Stomach (tissue), 9 donors: ENCODE measurements around the gene TBRG1. TPM values are rescaled to one million over a fixed set of nuclear protein-coding genes. Genes with fewer than 3 reads are reported as not detected.
"Not testable (repeated sequence)": the region's sequence is repeated elsewhere in the genome, so short reads cannot be mapped to it uniquely, and the experiment has no call there.

ENCODE experiments used
- DNase-seq, 2 donors: peaks; one replicate each; pipeline versions ENCODE4 v3.0.0 to v3.0.0-alpha.2; 2013 to 2019
- H3K27ac ChIP-seq, 5 donors: fragments of 200-600 bp in 4 of 5; sonication (generic) in 4 of 5; one replicate each; pipeline ENCODE4 v1.5.1; 2013 to 2019; ENCODE audit warnings: mild to moderate bottlenecking in 1 of 5, moderate library complexity in 1 of 5
- H3K27me3 ChIP-seq, 3 donors: fragments of 200-600 bp; sonication (generic); one replicate each; pipeline ENCODE4 v1.5.1; 2017 to 2019; ENCODE audit warnings: mixed run types in 1 of 3
- H3K36me3 ChIP-seq, 4 donors: fragments of 200-600 bp; sonication (generic); 1 replicate in 3 of 4; 2 replicates in 1 of 4; pipeline ENCODE4 v1.5.1; 2016 to 2019
- H3K4me1 ChIP-seq, 4 donors: fragments of 200-600 bp; sonication (generic); one replicate each; pipeline ENCODE4 v1.5.1; 2016 to 2019
- H3K4me3 ChIP-seq, 4 donors: fragments of 200-600 bp; sonication (generic) in 3 of 4; one replicate each; pipeline ENCODE4 v1.5.1; 2016 to 2019; ENCODE audit warnings: mild to moderate bottlenecking in 1 of 4
- H3K9me3 ChIP-seq, 4 donors: fragments of 200-600 bp; sonication (generic); one replicate each; pipeline ENCODE4 v1.5.1; 2016 to 2019
- CTCF ChIP-seq, 7 experiments: fragments of 450-650 bp in 4 of 7; fragments of 200-600 bp in 3 of 7; sonication (generic) in 3 of 7; IDR thresholded peaks; one replicate each; pipeline ENCODE4 v1.5.1; 2016 to 2019; ENCODE audit warnings: antibody characterized with exemption in 7 of 7, control low read depth in 2 of 7, mild to moderate bottlenecking in 1 of 7
- EP300 ChIP-seq: sonication (generic); formaldehyde crosslinking; IDR thresholded peaks from one replicate; pipeline ENCODE4 v1.6.1; 2017; ENCODE audit warnings: antibody characterized with exemption
- POLR2A ChIP-seq, 4 donors: fragments of 450-650 bp; IDR thresholded peaks; one replicate each; pipeline ENCODE4 v1.6.1; 2016; ENCODE audit warnings: antibody characterized with exemption in 4 of 4, control low read depth in 2 of 4, mild to moderate bottlenecking in 1 of 4, moderate library complexity in 1 of 4
- POLR2AphosphoS5 ChIP-seq, 3 donors: sonication (generic); formaldehyde crosslinking; IDR thresholded peaks; one replicate each; pipeline ENCODE4 v1.6.1; 2016; ENCODE audit warnings: antibody characterized with exemption in 3 of 3
- WGBS, 5 donors: extraction: QIAGEN DNeasy Blood & Tissue Kit in 3 of 5; methylation state at CpG; one replicate each; pipeline versions ENCODE4 v1.1.5 to v1.1.7; 2013 to 2018; 5-methylcytosine and 5-hydroxymethylcytosine counted together
- intact Hi-C: fragments of 100-400 bp; cut with DNase I; formaldehyde crosslinking; loops from one replicate; pipeline ENCODE4 v1.15.1; 2023; ENCODE audit warnings: low total_unique reads
- polyA plus RNA-seq, 3 donors: library from polyadenylated mRNA; stranded (reverse); fragments of 200-250 nt; gene quantifications; one replicate each; pipeline ENCODE4 v1.2.3, GENCODE V29; 2013
- total RNA-seq, 5 donors: library from RNA; depleted of rRNA; stranded (reverse); fragments of >200 nt; gene quantifications; one replicate each; pipeline versions ENCODE4 v1.1.0 to v1.2.3, GENCODE V29; 2014 to 2016
- donor health status: healthy with polysubstance abuse.
- donor health status: Bipolar disorder and iron deficiency.
- donor health status: healthy.

The TBRG1 gene
- total and polyA plus RNA-seq, 8 donors, result 16.9 to 130 (median 31.6) TPM

GRCh38 chr11:124597626-124598025 is 25.0 kb upstream of the TBRG1 start:
- H3K4me3 ChIP-seq, result no peak overlapping the region
- H3K36me3 ChIP-seq, result no peaks in the 10 kb centered on the region
- no peaks in the 10 kb centered on the region for H3K9me3 ChIP-seq
- H3K27me3 ChIP-seq, result peaks cover 0 to 24% (median 0%) of the 10 kb centered on the region in 3 donors
- TF ChIP-seq CTCF (IDR thresholded peaks at IDR 0.05), result no peak
- TF ChIP-seq POLR2A (IDR thresholded peaks at IDR 0.05), result no peak
- TF ChIP-seq POLR2AphosphoS5 (IDR thresholded peaks at IDR 0.05), result no peak
- no peak for TF ChIP-seq EP300
- no peak for DNase-seq
- intact Hi-C loops, result no loop called here
- H3K4me1 ChIP-seq, result no peaks in the 10 kb centered on the region
- no peak overlapping the region for H3K27ac ChIP-seq

GRCh38 chr11:124600621-124601320 is 21.9 kb upstream of the TBRG1 start:
- TF ChIP-seq EP300 (no peak), POLR2AphosphoS5 (IDR thresholded peaks at IDR 0.05) (no peak), CTCF (IDR thresholded peaks at IDR 0.05) (no peak), POLR2A (IDR thresholded peaks at IDR 0.05) (no peak)
- Histone ChIP-seq H3K4me1 (no peaks in the 10 kb centered on the region), H3K36me3 (no peaks in the 10 kb centered on the region), H3K4me3 (no peak overlapping the region), H3K9me3 (no peaks in the 10 kb centered on the region), H3K27me3 (peaks cover 0 to 10% (median 0%) of the 10 kb centered on the region in 3 donors), H3K27ac (no peak overlapping the region)
- no peak for DNase-seq
- 52 to 63% (median 58%) methylated on average over 5 of the region's 5 CpGs for WGBS, 5 donors
- intact Hi-C loops, result no loop called here

DNA sequence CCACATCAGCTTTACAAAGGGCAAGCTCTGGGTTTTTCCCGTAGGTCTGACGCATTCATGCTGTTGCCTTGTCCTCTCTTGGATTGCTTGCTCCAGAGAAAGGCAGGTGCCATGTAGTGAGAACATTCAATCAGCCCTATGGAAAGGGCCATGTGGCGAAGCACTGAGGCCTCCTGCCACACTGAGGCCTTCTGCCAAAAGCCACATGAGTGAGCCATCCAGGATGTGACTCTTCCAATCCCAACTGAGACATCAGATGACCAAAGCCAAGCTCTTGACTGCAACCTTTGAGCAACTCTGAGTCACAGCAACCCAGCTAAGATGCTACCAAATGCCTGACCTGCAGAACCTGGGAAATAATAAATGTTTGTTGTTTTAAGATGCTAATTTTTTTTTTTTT is 20.5 kb upstream of the TBRG1 start:
- Histone ChIP-seq H3K36me3 (no peaks in the 10 kb centered on the region), H3K27ac (no peak overlapping the region), H3K4me1 (no peaks in the 10 kb centered on the region), H3K4me3 (no peak overlapping the region), H3K27me3 (peaks cover 0 to 3% (median 0%) of the 10 kb centered on the region in 3 donors), H3K9me3 (no peaks in the 10 kb centered on the region)
- no peak for TF ChIP-seq POLR2A (IDR thresholded peaks at IDR 0.05)
- no peak for TF ChIP-seq EP300
- TF ChIP-seq POLR2AphosphoS5 (IDR thresholded peaks at IDR 0.05), result no peak
- no peak for TF ChIP-seq CTCF (IDR thresholded peaks at IDR 0.05)
- intact Hi-C loops, result no loop called here
- 71 to 87% (median 81%) methylated on average over 3 of the region's 3 CpGs for WGBS, 5 donors
- no peak for DNase-seq

- H3K27ac ChIP-seq, H3K36me3 ChIP-seq, H3K4me3 ChIP-seq, H3K27me3 ChIP-seq, intact Hi-C loops, H3K9me3 ChIP-seq, DNase-seq, H3K4me1 ChIP-seq: not testable (repeated sequence)
- 60 to 79% (median 75%) methylated on average over 3 of the region's 3 CpGs for WGBS, 5 donors
Observed at GRCh38 chr11:124602723-124603122, 19.9 kb upstream of the TBRG1 start.

DNA sequence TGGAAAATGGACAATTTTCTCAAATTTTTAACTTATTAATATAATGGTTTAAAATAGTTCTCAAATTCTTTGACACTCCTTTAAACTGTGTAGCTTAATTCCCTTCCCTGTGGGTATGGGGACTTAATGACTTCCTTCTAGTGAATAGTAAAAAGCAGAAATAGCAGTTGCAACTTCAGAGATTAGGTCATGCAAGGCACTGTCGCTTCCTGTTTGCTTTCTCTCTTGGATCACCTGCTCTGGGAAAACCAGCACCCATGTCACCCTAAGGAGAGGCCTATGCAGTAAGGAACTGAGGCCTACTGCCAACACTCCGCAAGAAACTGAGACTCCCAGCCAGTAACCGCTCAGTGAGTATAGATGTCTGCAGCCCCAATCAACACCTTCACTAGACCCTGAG is 16.9 kb upstream of the TBRG1 start:
- no peaks in the 10 kb centered on the region for H3K9me3 ChIP-seq
- 79 to 87% (median 85%) methylated on average over 3 of the region's 3 CpGs for WGBS, 5 donors
- intact Hi-C loops, result no loop called here
- no peak overlapping the region for H3K27ac ChIP-seq
- H3K4me3 ChIP-seq, result no peak overlapping the region
- H3K27me3 ChIP-seq, result no peaks in the 10 kb centered on the region
- no peak for TF ChIP-seq EP300
- no peak for TF ChIP-seq CTCF (IDR thresholded peaks at IDR 0.05)
- peak in 1 of 2 donors; percentile 17 for DNase-seq
- no peaks in the 10 kb centered on the region for H3K4me1 ChIP-seq
- no peaks in the 10 kb centered on the region for H3K36me3 ChIP-seq
